GM12873 (cell line): Measurements from ENCODE around the gene PSMD4.

Experiments used
- TF ChIP-seq, protein P1 (sequence below): IDR thresholded peaks from 2 replicates; pipeline ENCODE4 v1.5.1; 2012; ENCODE audit warnings: low read depth, mild to moderate bottlenecking, moderate library complexity, low read length, control low read depth; ENCODE audit not compliant: insufficient read depth; ENCODE audit errors: missing control alignments

Gene PSMD4

DNA sequence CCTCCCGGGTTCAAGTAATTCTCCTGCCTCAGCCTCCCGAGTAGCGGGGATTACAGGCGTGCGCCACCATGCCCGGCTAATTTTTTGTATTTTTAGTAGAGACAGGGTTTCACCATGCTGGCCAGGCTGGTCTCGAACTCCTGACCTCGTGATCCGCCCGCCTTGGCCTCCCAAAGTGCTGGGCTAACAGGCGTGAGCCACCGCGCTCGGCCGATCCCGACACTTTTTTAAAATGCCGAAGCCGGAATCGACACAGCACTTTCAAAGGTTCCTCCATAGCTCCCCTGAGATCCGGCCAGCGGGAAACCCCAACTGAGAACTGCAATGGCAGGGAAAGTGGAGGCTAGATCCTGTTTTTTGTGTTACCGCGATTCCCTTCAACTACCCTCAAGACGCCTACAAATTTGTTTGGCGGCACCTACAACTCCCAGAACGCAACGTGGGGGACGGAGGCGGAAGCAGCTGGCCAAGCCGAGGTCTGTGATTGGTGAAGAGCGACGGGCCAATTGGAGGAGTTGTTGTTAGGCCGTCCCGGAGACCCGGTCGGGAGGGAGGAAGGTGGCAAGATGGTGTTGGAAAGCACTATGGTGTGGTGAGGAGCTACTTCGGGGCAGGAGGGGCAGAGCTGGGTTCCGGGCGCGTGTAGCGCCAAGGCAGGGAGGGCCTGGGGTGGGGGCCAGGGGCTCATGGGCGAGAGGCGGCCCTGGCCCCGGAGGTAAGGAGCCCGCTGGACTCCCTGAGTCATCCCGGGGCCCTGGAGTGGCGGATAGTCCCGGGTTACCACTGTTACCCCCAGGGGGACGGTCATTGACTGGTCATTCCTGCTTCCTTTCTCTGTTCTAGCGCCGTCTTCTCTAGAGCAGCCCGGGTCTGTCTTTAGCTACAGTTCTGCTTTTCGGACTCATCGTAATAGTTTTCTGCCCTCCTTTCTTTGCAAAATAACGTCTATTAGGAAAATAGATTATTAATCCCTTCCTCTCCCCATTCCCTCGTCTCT lies at the start of gene PSMD4:
TSS of gene PSMD4 (plus strand) at position 518 of the 997 bp plus-strand sequence. CDS start at position 567, 49 bp downstream.
- TF ChIP-seq, protein P1, sequence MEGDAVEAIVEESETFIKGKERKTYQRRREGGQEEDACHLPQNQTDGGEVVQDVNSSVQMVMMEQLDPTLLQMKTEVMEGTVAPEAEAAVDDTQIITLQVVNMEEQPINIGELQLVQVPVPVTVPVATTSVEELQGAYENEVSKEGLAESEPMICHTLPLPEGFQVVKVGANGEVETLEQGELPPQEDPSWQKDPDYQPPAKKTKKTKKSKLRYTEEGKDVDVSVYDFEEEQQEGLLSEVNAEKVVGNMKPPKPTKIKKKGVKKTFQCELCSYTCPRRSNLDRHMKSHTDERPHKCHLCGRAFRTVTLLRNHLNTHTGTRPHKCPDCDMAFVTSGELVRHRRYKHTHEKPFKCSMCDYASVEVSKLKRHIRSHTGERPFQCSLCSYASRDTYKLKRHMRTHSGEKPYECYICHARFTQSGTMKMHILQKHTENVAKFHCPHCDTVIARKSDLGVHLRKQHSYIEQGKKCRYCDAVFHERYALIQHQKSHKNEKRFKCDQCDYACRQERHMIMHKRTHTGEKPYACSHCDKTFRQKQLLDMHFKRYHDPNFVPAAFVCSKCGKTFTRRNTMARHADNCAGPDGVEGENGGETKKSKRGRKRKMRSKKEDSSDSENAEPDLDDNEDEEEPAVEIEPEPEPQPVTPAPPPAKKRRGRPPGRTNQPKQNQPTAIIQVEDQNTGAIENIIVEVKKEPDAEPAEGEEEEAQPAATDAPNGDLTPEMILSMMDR = no peak

DNA sequence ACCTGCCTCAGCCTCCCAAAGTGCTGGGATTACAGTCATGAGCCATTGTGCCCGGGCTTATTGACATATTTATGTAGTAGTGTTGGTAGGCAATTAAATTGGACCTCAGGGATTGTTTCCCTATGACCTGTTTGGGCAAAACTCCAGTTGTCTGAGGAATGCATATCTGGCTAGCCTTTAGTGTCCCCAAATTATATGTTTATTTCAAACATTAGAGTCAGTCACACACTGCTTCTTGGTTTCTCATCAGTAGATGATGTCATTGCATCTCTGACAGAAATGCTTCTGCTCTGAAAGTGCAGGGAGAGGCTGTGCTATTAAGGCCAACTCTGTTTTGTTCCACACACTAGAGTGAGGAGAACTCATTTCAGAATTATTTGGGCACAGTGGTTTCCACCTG lies 43.7 kb upstream of the PSMD4 start:
- TF ChIP-seq, protein P1 = no peak

DNA sequence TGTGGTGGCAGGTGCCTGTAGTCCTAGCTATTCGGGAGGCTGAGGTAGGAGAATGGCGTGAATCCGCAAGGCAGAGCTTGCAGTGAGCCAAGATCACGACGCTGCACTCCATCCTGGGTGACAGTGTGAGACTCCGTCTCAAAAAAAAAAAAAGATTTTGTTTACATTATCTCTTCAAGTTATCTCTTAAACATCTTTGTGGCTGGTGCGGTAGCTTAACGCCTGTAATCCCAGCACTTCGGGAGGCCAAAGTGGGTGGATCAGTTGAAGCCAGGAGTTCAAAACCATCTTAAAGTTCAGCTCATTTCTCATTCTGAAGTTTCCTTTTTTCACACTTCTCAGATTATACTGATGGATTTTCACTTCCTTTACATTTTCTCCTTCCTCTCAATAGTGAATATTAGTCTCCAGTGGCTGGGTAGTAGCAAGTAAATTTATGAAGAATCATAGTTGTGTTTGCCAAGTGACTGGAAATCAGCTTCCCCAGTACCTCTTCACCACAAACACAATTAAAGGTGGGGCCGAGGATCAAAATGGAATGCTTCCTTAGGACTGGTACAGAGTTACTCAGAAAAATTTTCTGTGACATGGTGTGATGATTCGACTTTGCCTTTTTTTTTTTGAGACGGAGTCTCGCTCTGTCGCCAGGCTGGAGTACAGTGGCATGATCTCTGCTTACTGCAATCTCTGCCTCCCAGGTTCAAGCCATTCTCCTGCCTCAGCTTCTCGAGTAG lies 42.4 kb upstream of the PSMD4 start:
- TF ChIP-seq, protein P1 = no peak

DNA sequence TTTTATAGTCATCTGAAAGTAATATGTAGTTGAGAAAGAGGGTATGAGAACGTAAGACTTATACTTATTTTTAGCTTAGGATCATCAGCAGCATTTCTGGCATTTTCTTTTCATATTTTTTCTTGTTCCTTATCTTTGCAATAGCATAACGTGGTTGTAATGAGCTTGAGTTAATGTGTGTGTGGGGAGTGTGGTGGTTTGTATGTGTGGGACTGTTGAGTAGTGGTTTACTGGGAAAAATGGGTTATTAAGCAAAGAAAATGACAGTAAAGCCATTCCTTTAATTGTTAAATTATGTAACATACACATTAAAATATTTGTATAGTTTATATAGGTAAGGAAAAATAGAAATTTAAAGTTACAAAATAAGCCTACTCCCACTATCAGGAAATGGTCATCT lies 41.0 kb upstream of the PSMD4 start:
- TF ChIP-seq, protein P1 = no peak

DNA sequence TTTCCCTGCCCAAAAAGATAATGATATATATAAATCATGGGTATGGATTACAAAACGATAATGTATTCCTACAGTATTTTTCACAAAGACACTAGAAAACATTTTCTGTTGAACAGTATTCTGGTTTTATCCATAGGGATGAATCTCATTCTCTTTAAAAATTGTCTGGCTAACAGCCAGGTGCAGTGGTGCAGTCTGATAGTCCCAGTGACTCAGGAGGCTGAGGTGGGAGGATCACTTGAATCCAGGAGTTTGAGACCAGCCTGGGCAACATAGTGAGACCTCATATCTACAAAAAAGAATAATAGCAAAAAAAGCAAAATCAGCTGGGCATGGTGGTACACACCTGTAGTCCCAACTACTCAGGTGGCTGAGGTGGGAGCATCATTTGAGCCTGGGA lies 32.9 kb upstream of the PSMD4 start:
- TF ChIP-seq, protein P1 = no peak

DNA sequence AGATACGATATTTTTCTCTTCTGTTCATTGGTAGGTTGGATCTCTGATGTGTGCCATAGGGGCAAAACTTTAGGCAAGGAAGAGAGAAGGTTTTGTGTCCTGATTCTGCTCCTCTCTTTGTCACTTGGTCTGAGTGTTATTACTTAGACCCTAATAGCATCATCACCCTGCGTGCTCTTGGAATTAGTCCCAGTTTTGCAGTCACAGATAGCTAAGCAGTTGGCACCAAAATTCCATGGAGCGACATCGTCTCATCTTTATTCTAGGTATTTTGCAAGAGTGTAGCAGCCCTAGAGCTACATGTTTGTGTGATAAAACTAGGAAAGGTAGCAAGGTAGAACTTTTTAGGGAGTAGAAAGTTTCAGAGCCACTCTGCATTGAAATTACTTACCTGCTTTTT lies 32.4 kb upstream of the PSMD4 start:
- TF ChIP-seq, protein P1 = no peak

DNA sequence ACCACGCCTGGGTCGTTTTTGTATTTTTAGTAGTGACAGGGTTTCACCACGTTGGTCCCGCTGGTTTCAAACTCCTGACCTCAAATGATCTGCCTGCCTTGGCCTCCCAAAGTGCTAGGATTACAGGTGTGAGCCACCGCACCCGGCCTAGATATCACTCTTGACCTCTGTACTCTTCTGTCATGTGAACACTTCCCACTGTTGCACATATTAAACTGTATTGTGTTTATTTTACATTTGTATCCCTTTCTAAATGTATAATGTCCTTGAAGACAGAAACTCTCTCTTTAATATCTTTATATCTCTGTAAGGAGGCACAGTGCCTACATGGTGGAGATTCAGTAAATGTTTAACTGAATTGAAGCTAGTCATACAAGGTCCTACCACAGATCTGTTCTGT lies 19.3 kb upstream of the PSMD4 start:
- TF ChIP-seq, protein P1 = no peak
